ENCODE data around the gene TPM1.

GRCh38 chr15:63028442-63029110 lies 14.0 kb upstream of the TPM1 start:
- no peak for TF ChIP-seq POLR2AphosphoS5 (IDR thresholded peaks at IDR 0.05; ENCODE audit: low read depth, low read length)
- no peak for TF ChIP-seq REST (IDR thresholded peaks at IDR 0.05; ENCODE audit: low read depth, low read length)
- no peak for TF ChIP-seq TCF12 (IDR thresholded peaks at IDR 0.05)
- no peak for TF ChIP-seq SMC3 (IDR thresholded peaks at IDR 0.05; ENCODE audit: low read depth, low read length)
- TF ChIP-seq, protein P1, sequence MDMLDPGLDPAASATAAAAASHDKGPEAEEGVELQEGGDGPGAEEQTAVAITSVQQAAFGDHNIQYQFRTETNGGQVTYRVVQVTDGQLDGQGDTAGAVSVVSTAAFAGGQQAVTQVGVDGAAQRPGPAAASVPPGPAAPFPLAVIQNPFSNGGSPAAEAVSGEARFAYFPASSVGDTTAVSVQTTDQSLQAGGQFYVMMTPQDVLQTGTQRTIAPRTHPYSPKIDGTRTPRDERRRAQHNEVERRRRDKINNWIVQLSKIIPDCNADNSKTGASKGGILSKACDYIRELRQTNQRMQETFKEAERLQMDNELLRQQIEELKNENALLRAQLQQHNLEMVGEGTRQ (IDR thresholded peaks at IDR 0.05; ENCODE audit: borderline replicate concordance, low read depth, low read length): no peak
- no peak for TF ChIP-seq RAD21 (IDR thresholded peaks at IDR 0.05; ENCODE audit: low read length)
- TF ChIP-seq EP300 (IDR thresholded peaks at IDR 0.05; ENCODE audit: borderline replicate concordance in 1 of 2, low read depth in 1 of 2, low read length in 1 of 2): no peak
- no peak for TF ChIP-seq CTCF (IDR thresholded peaks at IDR 0.05)
- TF ChIP-seq, protein P2, sequence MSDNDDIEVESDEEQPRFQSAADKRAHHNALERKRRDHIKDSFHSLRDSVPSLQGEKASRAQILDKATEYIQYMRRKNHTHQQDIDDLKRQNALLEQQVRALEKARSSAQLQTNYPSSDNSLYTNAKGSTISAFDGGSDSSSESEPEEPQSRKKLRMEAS (IDR thresholded peaks at IDR 0.05; ENCODE audit: low read depth): no peak
- no peak for TF ChIP-seq ZBTB33 (IDR thresholded peaks at IDR 0.05; ENCODE audit: borderline replicate concordance, low read depth)
- TF ChIP-seq EZH2phosphoT487 (IDR thresholded peaks at IDR 0.05; ENCODE audit: borderline replicate concordance, low read depth): no peak
- TF ChIP-seq NRF1 (IDR thresholded peaks at IDR 0.05; ENCODE audit: low read depth, low read length): no peak
